IMR-90 (cell line): ENCODE measurements around the gene TXNL4A. TPM values are rescaled to one million over a fixed set of nuclear protein-coding genes. Genes with fewer than 3 reads are reported as not detected.

Experiments
- ATAC-seq: fragments of 200-7000 bp; cut with Tn5 transposase; 2 replicates; pipeline ENCODE4 v1.9.1; 2020; ENCODE audit warnings: low read depth, mild to moderate bottlenecking, moderate library complexity
- BruUV-seq: library from RNA; stranded (reverse); fragments of 400-500 nt; replicated peaks from 2 replicates; lab custom pipeline; 2021; lab: Mats Ljungman, UMichigan
- CTCF ChIA-PET: fragments of 300-600 bp; formaldehyde crosslinking; extraction: SDS; loops from one replicate; lab custom pipeline; 2021; ENCODE audit warnings: antibody characterized with exemption; lab: Yijun Ruan, JAX
- POLR2A ChIA-PET: fragments of 300-600 bp; sonication (Branson Sonifier 250); formaldehyde crosslinking; loops from one replicate; lab custom pipeline; 2022; ENCODE audit warnings: antibody characterized with exemption; ENCODE audit not compliant: unreplicated experiment; lab: Charles Lee
- DNase-seq: peaks from one replicate; pipeline ENCODE4 v3.0.0; 2013
- H2AFZ ChIP-seq: replicated peaks from 2 replicates; pipeline ENCODE3; 2013; ENCODE audit warnings: low read length, mild to moderate bottlenecking; ENCODE audit not compliant: poor library complexity
- H2AK5ac ChIP-seq: 2 replicates; pipeline ENCODE4 v1.6.1; 2013; ENCODE audit warnings: low read depth, low read length, inconsistent platforms
- H2AK9ac ChIP-seq: replicated peaks from 2 replicates; pipeline ENCODE3; 2013; ENCODE audit warnings: mild to moderate bottlenecking, low read depth, low read length, moderate library complexity; ENCODE audit not compliant: poor library complexity
- H2BK120ac ChIP-seq: 2 replicates; pipeline ENCODE4 v1.6.1; 2013; ENCODE audit warnings: low read depth, low read length, inconsistent platforms
- H2BK15ac ChIP-seq: 3 replicates; pipeline ENCODE4 v1.6.1; 2013; ENCODE audit warnings: low read depth, low read length, inconsistent platforms
- H2BK20ac ChIP-seq: 2 replicates; pipeline ENCODE4 v1.6.1; 2013; ENCODE audit warnings: low read depth, mild to moderate bottlenecking, inconsistent platforms, low read length, moderate library complexity
- H2BK5ac ChIP-seq: 2 replicates; pipeline ENCODE4 v1.6.1; 2013; ENCODE audit warnings: mild to moderate bottlenecking, low read depth, low read length, inconsistent platforms; ENCODE audit not compliant: poor library complexity, severe bottlenecking
- H3K14ac ChIP-seq: replicated peaks from 2 replicates; pipeline ENCODE4 v1.6.1; 2013; ENCODE audit warnings: low read depth, low read length, inconsistent platforms
- H3K18ac ChIP-seq: 2 replicates; pipeline ENCODE4 v1.6.1; 2013; ENCODE audit warnings: low read depth, low read length, control low read depth
- H3K23ac ChIP-seq: 2 replicates; pipeline ENCODE4 v1.6.1; 2013; ENCODE audit warnings: low read depth, low read length, inconsistent platforms
- H3K27ac ChIP-seq: 2 replicates; pipeline ENCODE4 v1.5.1; 2013; ENCODE audit warnings: mild to moderate bottlenecking, control low read depth, low read length; ENCODE audit not compliant: insufficient read depth
- H3K27me3 ChIP-seq: 2 replicates; pipeline ENCODE4 v1.6.1; 2013; ENCODE audit warnings: low read length; ENCODE audit not compliant: control insufficient read depth, insufficient read depth
- H3K36me3 ChIP-seq: 2 replicates; pipeline ENCODE4 v1.6.1; 2013; ENCODE audit warnings: low read length, mixed read lengths; ENCODE audit not compliant: control insufficient read depth, insufficient read depth
- H3K4ac ChIP-seq: 2 replicates; pipeline ENCODE4 v1.6.1; 2013; ENCODE audit warnings: low read depth, low read length, inconsistent platforms
- H3K4me1 ChIP-seq: 2 replicates; pipeline ENCODE4 v1.6.1; 2013; ENCODE audit warnings: low read length, mixed read lengths; ENCODE audit not compliant: control insufficient read depth, insufficient read depth
- H3K4me2 ChIP-seq: 2 replicates; pipeline ENCODE4 v1.6.1; 2013; ENCODE audit warnings: low read depth, mild to moderate bottlenecking, control low read depth, low read length, moderate library complexity
- H3K4me3 ChIP-seq: 2 replicates; pipeline ENCODE4 v1.5.1; 2013; ENCODE audit warnings: low read depth, mild to moderate bottlenecking, control low read depth, low read length, moderate library complexity; ENCODE audit not compliant: insufficient read depth
- H3K56ac ChIP-seq: 2 replicates; pipeline ENCODE4 v1.6.1; 2013; ENCODE audit warnings: low read length, inconsistent platforms; ENCODE audit not compliant: insufficient read depth; ENCODE audit errors: extremely low read depth
- H3K79me1 ChIP-seq, 2 experiments: 2 replicates each; pipeline ENCODE4 v1.6.1; 2013; ENCODE audit warnings: low read length in 2 of 2, inconsistent platforms in 1 of 2, low read depth in 1 of 2
- H3K9ac ChIP-seq: 2 replicates; pipeline ENCODE4 v1.6.1; 2013; ENCODE audit warnings: low read depth, low read length, control low read depth
- H3K9me1 ChIP-seq: 2 replicates; pipeline ENCODE4 v1.6.1; 2013; ENCODE audit warnings: low read length, inconsistent platforms; ENCODE audit not compliant: insufficient read depth
- H3K9me3 ChIP-seq: 2 replicates; pipeline ENCODE4 v1.6.1; 2013; ENCODE audit warnings: low read length; ENCODE audit not compliant: control insufficient read depth, insufficient read depth
- H4K20me1 ChIP-seq: 2 replicates; pipeline ENCODE4 v1.6.1; 2013; ENCODE audit warnings: low read length, inconsistent platforms; ENCODE audit not compliant: insufficient read depth
- H4K5ac ChIP-seq: 2 replicates; pipeline ENCODE4 v1.6.1; 2013; ENCODE audit warnings: mild to moderate bottlenecking, low read depth, low read length, control low read depth
- H4K8ac ChIP-seq, 2 experiments: 2 replicates each; pipeline ENCODE4 v1.6.1; 2013; ENCODE audit warnings: low read depth in 2 of 2, low read length in 2 of 2, control low read depth in 1 of 2, inconsistent platforms in 1 of 2
- H4K91ac ChIP-seq: 2 replicates; pipeline ENCODE4 v1.6.1; 2013; ENCODE audit warnings: low read depth, low read length, inconsistent platforms; ENCODE audit not compliant: insufficient read depth
- BHLHE40 ChIP-seq: fragments of 150-350 bp; IDR thresholded peaks from 2 replicates; pipeline ENCODE4 v1.6.1; 2016; ENCODE audit warnings: mild to moderate bottlenecking, low read depth, low read length
- CEBPB ChIP-seq: IDR thresholded peaks from 2 replicates; pipeline ENCODE4 v1.6.1; 2012; ENCODE audit warnings: low read depth, low read length, improper control_type of control experiment
- CHD1 ChIP-seq: IDR thresholded peaks from 2 replicates; pipeline ENCODE4 v1.6.1; 2012; ENCODE audit warnings: low read depth, low read length, improper control_type of control experiment
- CTCF ChIP-seq: conservative IDR thresholded peaks from 2 replicates; pipeline ENCODE4 v1.5.1; 2012; ENCODE audit warnings: mild to moderate bottlenecking, low read depth, low read length, improper control_type of control experiment
- ELK1 ChIP-seq: fragments of 150-350 bp; IDR thresholded peaks from 2 replicates; pipeline ENCODE4 v1.6.1; 2016; ENCODE audit warnings: low read depth, mild to moderate bottlenecking, low read length, moderate library complexity, borderline replicate concordance
- FOS ChIP-seq: fragments of 150-350 bp; IDR thresholded peaks from 2 replicates; pipeline ENCODE4 v1.6.1; 2016; ENCODE audit warnings: low read depth, low read length
- MAFK ChIP-seq: IDR thresholded peaks from 2 replicates; pipeline ENCODE4 v1.6.1; 2012; ENCODE audit warnings: low read depth, low read length, improper control_type of control experiment
- MAZ ChIP-seq: IDR thresholded peaks from 2 replicates; pipeline ENCODE4 v1.6.1; 2012; ENCODE audit warnings: low read depth, mild to moderate bottlenecking, low read length, improper control_type of control experiment, moderate library complexity, borderline replicate concordance
- MXI1 ChIP-seq: IDR thresholded peaks from 2 replicates; pipeline ENCODE4 v1.6.1; 2012; ENCODE audit warnings: low read depth, mild to moderate bottlenecking, low read length, moderate library complexity, borderline replicate concordance
- NFE2L2 ChIP-seq: fragments of 150-350 bp; IDR thresholded peaks from 2 replicates; pipeline ENCODE4 v1.6.1; 2016; ENCODE audit warnings: low read depth, mild to moderate bottlenecking, low read length
- POLR2A ChIP-seq: IDR thresholded peaks from 2 replicates; pipeline ENCODE4 v1.6.1; 2012; ENCODE audit warnings: mild to moderate bottlenecking, low read depth, low read length
- RAD21 ChIP-seq: IDR thresholded peaks from 2 replicates; pipeline ENCODE4 v1.6.1; 2012; ENCODE audit warnings: low read length, improper control_type of control experiment
- RCOR1 ChIP-seq: IDR thresholded peaks from 2 replicates; pipeline ENCODE4 v1.6.1; 2012; ENCODE audit warnings: mild to moderate bottlenecking, low read length, improper control_type of control experiment; ENCODE audit not compliant: insufficient replicate concordance
- RFX5 ChIP-seq: IDR thresholded peaks from 2 replicates; pipeline ENCODE4 v1.8.0; 2012; ENCODE audit warnings: low read depth, mild to moderate bottlenecking, low read length, moderate library complexity
- SMC3 ChIP-seq: fragments of 150-350 bp; IDR thresholded peaks from 2 replicates; pipeline ENCODE4 v1.6.1; 2016; ENCODE audit warnings: low read depth, mild to moderate bottlenecking, antibody characterized with exemption, low read length, moderate library complexity
- USF2 ChIP-seq: fragments of 150-350 bp; IDR thresholded peaks from 2 replicates; pipeline ENCODE4 v1.6.1; 2017; ENCODE audit warnings: mild to moderate bottlenecking, antibody characterized with exemption, low read length, low read depth
- WGBS, 2 experiments: methylation state at CpG; one replicate each; pipeline versions ENCODE4 v1.1.5 to v1.1.7; 2013; ENCODE audit warnings: missing lambda C conversion rate in 2 of 2; ENCODE audit not compliant: insufficient read length in 1 of 2; ENCODE audit errors: extremely low coverage in 2 of 2; 5-methylcytosine and 5-hydroxymethylcytosine counted together
- dilution Hi-C: fragments of 300-500 bp; cut with HindIII; formaldehyde crosslinking; loops from one replicate; pipeline ENCODE4 v1.14.3; 2018; ENCODE audit warnings: low sequenced_read_pairs; ENCODE audit not compliant: unreplicated experiment
- in situ Hi-C: fragments of 300-500 bp; cut with MboI; formaldehyde crosslinking; loops from 3 replicates; pipeline ENCODE4 v1.14.3; 2019; ENCODE audit warnings: low sequenced_read_pairs, inconsistent platforms, mixed read lengths
- intact Hi-C: fragments of 100-400 bp; cut with micrococcal nuclease; formaldehyde crosslinking; loops from 2 replicates; pipeline ENCODE4 v1.10.0; 2022
- polyA plus RNA-seq, 3 experiments: library from polyadenylated mRNA; depleted of rRNA; stranded (reverse); fragments of >200 nt; gene quantifications; 2 replicates each; pipeline ENCODE4 v1.2.3, GENCODE V29; 2012; ENCODE audit warnings: low replicate concordance in 1 of 3
- total RNA-seq: library from RNA; depleted of rRNA; stranded (reverse); fragments of >200 nt; gene quantifications from 2 replicates; pipeline ENCODE4 v1.2.3, GENCODE V29; 2012

The TXNL4A gene
- total and polyA plus RNA-seq, 2 of the 4 experiments (the other 2 are of a cell fraction): 38.7 to 103 TPM

- Histone ChIP-seq H4K5ac (no peak overlapping the region), H3K4me2 (peak overlapping the region; percentile 86), H4K91ac (no peak overlapping the region), H3K14ac (peak overlapping the region; percentile 95; the same call in 1 of the 2 replicates), H2AK5ac (no peak overlapping the region), H3K18ac (no peak overlapping the region), H3K4me1 (peaks cover 11% of the 10 kb centered on the region), H3K4ac (no peak overlapping the region), H3K79me1 (peaks cover 10 to 47% of the 10 kb centered on the region in 2 experiments), H4K8ac (no peak overlapping the region; a peak in 1 of 4 replicates), H4K20me1 (peaks cover 54% of the 10 kb centered on the region), H3K9me1 (peaks cover 10% of the 10 kb centered on the region), H2BK15ac (no peak overlapping the region), H2BK120ac (no peak overlapping the region), H2BK20ac (no peak overlapping the region), H3K23ac (peak overlapping the region; percentile 94), H3K36me3 (peaks cover 11% of the 10 kb centered on the region), H3K4me3 (peak overlapping the region; percentile 85), H3K27me3 (no peaks in the 10 kb centered on the region), H3K9ac (peak overlapping the region; percentile 96), H3K27ac (no peak overlapping the region; the same call in 1 of the 2 replicates), H2AK9ac (no peak overlapping the region), H3K9me3 (no peaks in the 10 kb centered on the region), H2BK5ac (peak overlapping the region; percentile 85), H2AFZ (no peak overlapping the region), H3K56ac (peak overlapping the region; percentile 39)
- in situ Hi-C loops (no loop called here), dilution Hi-C loops (no loop called here), intact Hi-C loops (loop anchor here (5.0 kb wide), 1 partner anchor 145 kb away; no protein-coding TSS in a partner anchor)
- DNase-seq (no peak), ATAC-seq (no peak)
- POLR2A ChIA-PET: interaction anchor here (0.7 kb wide), 1 partner anchor 196 kb away, joined by 3 read pairs; no protein-coding TSS in a partner anchor
- CTCF ChIA-PET: no interaction called here
- no TSS peak for BruUV-seq
- TF ChIP-seq ELK1 (no peak), RCOR1 (no peak), MAFK (no peak), BHLHE40 (no peak), CTCF (no peak), SMC3 (no peak), CEBPB (no peak), NFE2L2 (no peak), CHD1 (no peak), POLR2A (no peak), MAZ (no peak), RAD21 (no peak), FOS (no peak), MXI1 (no peak), USF2 (no peak), RFX5 (no peak)
- WGBS, 2 experiments: no CpG with 5 or more reads among the region's 6 CpGs
Measured at GRCh38 chr18:79987566-79987965, 797 bp downstream of the TXNL4A start.
